IgD-negative memory B cell (primary cell): ENCODE data around the gene CMIP. TPM values are rescaled to one million over a fixed set of nuclear protein-coding genes. Genes with fewer than 3 reads are reported as not detected.
"Not testable (repeated sequence)": the region's sequence is repeated elsewhere in the genome, so short reads cannot be mapped to it uniquely, and the experiment has no call there.

ENCODE experiments used
- H3K27ac Mint-ChIP-seq, 3 donors: one replicate each; pipeline ENCODE4 v1.8.0; 2020 to 2022; ENCODE audit warnings: mild to moderate bottlenecking in 3 of 3, mixed read lengths in 3 of 3, moderate library complexity in 1 of 3
- H3K27me3 Mint-ChIP-seq: one replicate; pipeline ENCODE4 v1.8.0; 2021; ENCODE audit warnings: mixed read lengths
- H3K36me3 Mint-ChIP-seq: one replicate; pipeline ENCODE4 v1.8.0; 2020; ENCODE audit warnings: mild to moderate bottlenecking, mixed read lengths
- H3K4me1 Mint-ChIP-seq, 3 donors: one replicate each; pipeline ENCODE4 v1.8.0; 2020 to 2022; ENCODE audit warnings: mixed read lengths in 3 of 3, mild to moderate bottlenecking in 1 of 3
- H3K4me3 Mint-ChIP-seq, 4 donors: one replicate each; pipeline ENCODE4 v1.8.0; 2020 to 2022; ENCODE audit warnings: mild to moderate bottlenecking in 4 of 4, mixed read lengths in 4 of 4, moderate library complexity in 3 of 4
- H3K9me3 Mint-ChIP-seq, 3 donors: one replicate each; pipeline ENCODE4 v1.8.0; 2020 to 2021; ENCODE audit warnings: mixed read lengths in 3 of 3, mild to moderate bottlenecking in 1 of 3
- polyA plus RNA-seq: library from polyadenylated mRNA; unstranded; fragments of 300-500 nt; fragmentation: Illumina TruSeq; gene quantifications from one replicate; pipeline ENCODE4 v1.2.3, GENCODE V29; 2021

Gene CMIP
- polyA plus RNA-seq, 1 donor from 2014 or later = 1.4 TPM

- Mint-ChIP-seq H3K9me3 (peaks cover 0 to 3% (median 0%) of the 10 kb centered on the region in 3 donors), H3K27ac (no peak overlapping the region), H3K4me3 (peak overlapping the region in 1 of 4 donors; percentile 28), H3K36me3 (no peaks in the 10 kb centered on the region), H3K27me3 (no peaks in the 10 kb centered on the region), H3K4me1 (peaks cover 7 to 19% (median 11%) of the 10 kb centered on the region in 3 donors)
These were observed 122.5 kb downstream of the CMIP start for GRCh38 chr16:81567087-81567486.

DNA sequence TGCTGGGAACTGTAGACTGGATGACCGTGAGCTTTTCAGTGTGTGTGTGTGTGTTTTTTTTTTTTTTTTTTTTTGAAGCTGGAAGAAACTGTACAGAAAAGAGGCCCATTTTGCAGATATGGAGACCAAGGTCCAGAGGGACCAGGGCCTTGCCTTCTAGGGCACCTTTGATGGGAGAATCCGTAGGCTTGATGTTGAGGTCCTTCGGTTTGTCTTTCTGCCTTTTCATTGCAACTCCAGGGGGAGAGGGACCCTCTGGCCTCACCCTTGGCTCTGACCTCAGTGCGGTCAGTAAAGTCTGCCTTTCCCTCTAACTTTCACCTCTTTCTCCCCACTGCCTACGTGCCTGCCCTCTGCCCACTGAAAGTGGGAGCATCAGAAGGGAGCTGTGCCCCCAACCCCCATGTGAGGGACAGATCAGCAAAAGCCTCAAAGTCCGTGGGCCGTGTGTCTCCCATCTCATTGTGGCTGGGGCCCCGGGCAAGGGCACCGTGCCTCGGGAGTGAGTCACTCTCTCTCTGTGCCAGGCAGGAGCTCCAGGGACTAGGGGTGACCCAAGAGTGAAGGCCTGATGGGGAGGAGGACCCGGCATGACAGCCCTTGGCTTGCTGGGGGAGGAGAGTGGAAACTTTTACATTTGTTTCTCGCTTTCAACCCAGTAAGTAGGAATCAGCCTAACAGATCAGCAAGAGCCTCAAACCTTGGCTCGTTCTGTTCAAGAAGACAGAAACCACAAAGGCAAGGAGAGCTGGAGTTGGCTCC is 123.6 kb downstream of the CMIP start:
- peak overlapping the region in 1 of 3 donors; percentile 68 for H3K27ac Mint-ChIP-seq
- peak overlapping the region in 1 of 4 donors; percentile 88 for H3K4me3 Mint-ChIP-seq
- H3K4me1 Mint-ChIP-seq = peaks cover 8 to 19% (median 12%) of the 10 kb centered on the region in 3 donors
- peaks cover 0 to 3% (median 0%) of the 10 kb centered on the region in 3 donors for H3K9me3 Mint-ChIP-seq
- H3K27me3 Mint-ChIP-seq = no peaks in the 10 kb centered on the region
- H3K36me3 Mint-ChIP-seq = no peaks in the 10 kb centered on the region

- no peaks in the 10 kb centered on the region for H3K36me3 Mint-ChIP-seq
- H3K4me3 Mint-ChIP-seq = no peak overlapping the region
- H3K27me3 Mint-ChIP-seq = no peaks in the 10 kb centered on the region
- H3K27ac Mint-ChIP-seq = peak overlapping the region in 1 of 3 donors; percentile 40
- H3K4me1 Mint-ChIP-seq = peaks cover 5 to 19% (median 12%) of the 10 kb centered on the region in 3 donors
- H3K9me3 Mint-ChIP-seq = peaks cover 0 to 3% (median 0%) of the 10 kb centered on the region in 3 donors
These were observed 124.1 kb downstream of the CMIP start for GRCh38 chr16:81568749-81569087.

DNA sequence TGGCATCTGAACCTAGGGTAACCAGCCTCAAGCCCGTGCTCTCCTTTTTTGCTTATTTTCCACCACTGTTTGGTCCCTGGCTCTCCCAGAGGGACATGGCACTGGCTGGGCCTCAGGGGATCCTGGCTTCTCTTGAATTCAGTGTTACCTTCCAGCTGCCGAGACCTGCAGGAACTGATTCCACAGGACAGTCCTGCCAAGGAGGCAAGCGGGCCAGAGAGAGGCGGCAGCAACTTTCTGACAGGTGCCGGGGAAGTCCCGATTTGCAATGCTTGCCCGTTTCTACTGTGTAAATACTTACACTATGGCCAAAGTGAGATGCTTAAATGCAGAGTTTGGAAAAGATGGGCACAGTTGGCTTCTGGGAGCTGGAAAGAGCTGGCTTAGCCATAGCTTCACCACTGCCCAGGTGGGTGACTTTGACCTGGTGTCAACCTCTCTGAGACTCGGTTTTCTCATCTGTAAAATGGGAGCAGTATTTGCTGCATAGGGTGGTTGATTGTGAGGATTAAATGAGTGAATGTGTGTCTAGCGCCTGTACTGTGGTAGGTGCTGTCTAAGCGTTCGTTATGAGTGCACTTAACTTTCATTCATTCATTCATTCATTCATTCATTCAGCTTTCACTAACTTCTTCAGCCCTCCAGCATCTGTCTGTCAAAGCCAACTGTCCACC is 124.9 kb downstream of the CMIP start:
- Mint-ChIP-seq H3K27ac (peak overlapping the region in 2 of 3 donors; percentile 40 to 59), H3K9me3 (peaks cover 0 to 3% (median 0%) of the 10 kb centered on the region in 3 donors), H3K4me3 (no peak overlapping the region), H3K27me3 (no peaks in the 10 kb centered on the region), H3K4me1 (peaks cover 4 to 14% (median 10%) of the 10 kb centered on the region in 3 donors), H3K36me3 (no peaks in the 10 kb centered on the region)

DNA sequence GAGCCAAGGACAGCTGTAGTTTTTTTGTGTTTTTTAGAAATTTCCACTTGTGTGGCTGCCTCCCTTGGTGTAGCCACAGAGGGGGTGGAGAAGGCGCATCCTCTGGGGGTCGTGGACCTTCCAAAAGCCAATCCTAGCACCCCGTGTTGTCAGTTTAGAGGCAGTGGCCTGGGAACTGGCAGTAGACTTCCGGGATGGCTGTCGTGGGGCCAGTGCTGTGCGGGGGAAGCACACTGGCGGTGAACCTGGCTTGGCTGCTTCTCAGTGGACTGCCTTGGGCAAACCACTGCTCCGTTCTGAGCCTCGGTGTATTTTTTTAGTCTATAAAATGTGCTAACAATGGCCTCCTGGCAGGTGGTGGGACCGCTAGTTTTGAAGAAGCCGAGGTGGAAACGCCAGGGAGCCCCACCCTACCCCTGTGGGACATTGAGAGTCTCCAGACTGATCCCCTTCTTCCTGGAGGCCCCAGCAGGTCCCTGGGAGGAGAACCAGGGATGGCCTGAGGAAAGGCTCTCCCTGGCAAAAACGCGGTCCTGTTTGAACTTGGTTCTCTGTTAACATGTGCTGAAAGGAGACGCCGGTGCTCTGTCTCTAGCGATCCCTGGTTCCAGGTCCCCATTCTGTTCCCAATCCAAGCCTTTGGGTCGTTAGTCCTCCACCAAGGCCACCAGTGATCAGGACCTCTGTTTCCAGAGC is 125.7 kb downstream of the CMIP start:
- H3K27ac Mint-ChIP-seq = peak overlapping the region in 1 of 3 donors; percentile 73
- H3K27me3 Mint-ChIP-seq = no peaks in the 10 kb centered on the region
- H3K4me1 Mint-ChIP-seq = peaks cover 5 to 14% (median 10%) of the 10 kb centered on the region in 3 donors
- no peak overlapping the region for H3K4me3 Mint-ChIP-seq
- H3K9me3 Mint-ChIP-seq = peaks cover 0 to 3% (median 0%) of the 10 kb centered on the region in 3 donors
- peaks cover 4% of the 10 kb centered on the region for H3K36me3 Mint-ChIP-seq

- Mint-ChIP-seq H3K9me3 (peaks cover 0 to 3% (median 0%) of the 10 kb centered on the region in 3 donors), H3K27ac (peak overlapping the region in 1 of 3 donors; percentile 16), H3K4me1 (peaks cover 5 to 14% (median 10%) of the 10 kb centered on the region in 3 donors), H3K36me3 (peaks cover 4% of the 10 kb centered on the region), H3K4me3 (no peak overlapping the region), H3K27me3 (no peaks in the 10 kb centered on the region)
These were observed 126.6 kb downstream of the CMIP start for GRCh38 chr16:81571175-81571574.

- Mint-ChIP-seq H3K4me3 (peak overlapping the region in 1 of 4 donors; percentile 47), H3K27ac (no peak overlapping the region), H3K4me1 (peaks cover 5 to 10% (median 9%) of the 10 kb centered on the region in 3 donors), H3K36me3 (peaks cover 4% of the 10 kb centered on the region), H3K9me3 (no peaks in the 10 kb centered on the region), H3K27me3 (no peaks in the 10 kb centered on the region)
These were observed 127.2 kb downstream of the CMIP start for GRCh38 chr16:81571592-81572385.

GRCh38 chr16:81572386-81573144 is 128.0 kb downstream of the CMIP start:
- Mint-ChIP-seq H3K27ac (peak overlapping the region in 1 of 3 donors; percentile 16), H3K9me3 (no peaks in the 10 kb centered on the region), H3K27me3 (no peaks in the 10 kb centered on the region), H3K4me1 (peaks cover 4 to 9% (median 9%) of the 10 kb centered on the region in 3 donors), H3K4me3 (no peak overlapping the region), H3K36me3 (peaks cover 4% of the 10 kb centered on the region)

DNA sequence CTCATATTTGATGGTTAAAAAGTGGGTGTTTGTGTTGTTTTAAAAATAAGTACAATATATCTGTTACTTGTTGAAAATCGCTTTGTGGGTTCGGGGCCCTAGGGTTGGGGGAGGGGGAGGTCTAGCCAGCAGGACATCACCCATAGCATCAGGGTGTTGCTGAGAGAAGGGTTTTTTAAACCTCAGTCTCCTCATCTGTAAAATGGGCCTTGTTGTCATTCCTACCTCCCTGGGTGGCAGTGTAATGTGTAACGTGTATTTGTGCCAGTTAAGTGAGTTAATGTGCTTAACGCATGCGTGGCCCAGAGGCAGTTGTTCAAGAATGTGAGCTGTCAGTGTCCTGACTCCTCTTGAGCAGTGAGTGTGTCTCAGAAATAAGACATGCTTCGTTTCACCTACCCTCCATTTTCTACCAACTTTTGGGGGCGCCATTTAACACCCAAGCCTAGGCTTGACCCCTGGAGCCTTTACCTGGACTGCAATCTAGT is 129.0 kb downstream of the CMIP start:
- H3K27me3 Mint-ChIP-seq = no peaks in the 10 kb centered on the region
- H3K36me3 Mint-ChIP-seq = peaks cover 4% of the 10 kb centered on the region
- peaks cover 1 to 9% (median 7%) of the 10 kb centered on the region in 3 donors for H3K4me1 Mint-ChIP-seq
- H3K9me3 Mint-ChIP-seq = no peaks in the 10 kb centered on the region
- H3K27ac Mint-ChIP-seq = peak overlapping the region in 1 of 3 donors; percentile 20
- no peak overlapping the region for H3K4me3 Mint-ChIP-seq

DNA sequence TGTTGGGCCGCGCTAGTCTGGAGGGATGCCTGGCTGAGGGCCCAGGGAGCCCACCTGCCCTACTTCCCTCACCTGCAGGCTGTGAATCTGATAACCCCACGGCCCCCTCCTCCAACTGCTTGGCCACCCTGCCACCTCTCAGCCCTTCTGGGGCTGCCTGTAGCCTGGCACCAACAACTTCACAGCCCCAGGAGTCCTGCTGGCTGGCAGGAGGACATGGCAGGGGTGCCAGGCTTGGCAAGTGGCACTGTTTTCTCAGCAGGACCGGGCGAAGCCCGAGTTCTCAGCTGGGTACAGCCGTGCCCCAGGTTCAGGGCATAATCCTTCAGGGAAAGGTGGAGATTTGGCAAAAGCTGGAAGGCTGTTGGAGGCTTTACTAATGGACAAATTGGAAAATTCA is 129.6 kb downstream of the CMIP start:
- peak overlapping the region in 1 of 3 donors; percentile 20 for H3K27ac Mint-ChIP-seq

DNA sequence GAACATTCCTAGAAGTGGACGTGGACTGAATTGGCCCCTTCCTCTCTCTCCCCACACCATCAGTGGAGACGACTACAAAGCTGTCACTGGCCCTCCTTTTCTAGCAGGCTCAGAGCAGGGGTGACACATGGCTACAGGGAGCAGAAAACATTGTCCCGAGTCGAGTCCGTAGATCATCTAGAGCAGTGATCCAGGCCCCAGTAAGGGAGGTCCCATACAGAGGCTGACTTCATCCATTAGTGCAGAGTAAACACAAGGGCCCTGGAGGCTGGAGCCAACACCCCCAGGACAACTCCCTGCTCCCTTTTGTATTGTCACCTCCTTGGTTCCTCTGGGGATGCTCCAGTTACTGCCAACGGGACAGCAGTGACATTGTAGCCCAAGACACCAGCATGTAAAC is 130.7 kb downstream of the CMIP start:
- H3K9me3 Mint-ChIP-seq = no peaks in the 10 kb centered on the region
- H3K27ac Mint-ChIP-seq = peak overlapping the region in 1 of 3 donors; percentile 31
- H3K36me3 Mint-ChIP-seq = peaks cover 6% of the 10 kb centered on the region
- H3K4me1 Mint-ChIP-seq = peaks cover 0 to 5% (median 1%) of the 10 kb centered on the region in 3 donors
- H3K4me3 Mint-ChIP-seq = no peak overlapping the region
- H3K27me3 Mint-ChIP-seq = no peaks in the 10 kb centered on the region

More for the DNA sequence above, 129.6 kb downstream of the CMIP start:
- Mint-ChIP-seq H3K4me3 (no peak overlapping the region), H3K36me3 (peaks cover 4% of the 10 kb centered on the region), H3K4me1 (peaks cover 1 to 7% (median 4%) of the 10 kb centered on the region in 3 donors), H3K9me3 (no peaks in the 10 kb centered on the region), H3K27me3 (no peaks in the 10 kb centered on the region)

DNA sequence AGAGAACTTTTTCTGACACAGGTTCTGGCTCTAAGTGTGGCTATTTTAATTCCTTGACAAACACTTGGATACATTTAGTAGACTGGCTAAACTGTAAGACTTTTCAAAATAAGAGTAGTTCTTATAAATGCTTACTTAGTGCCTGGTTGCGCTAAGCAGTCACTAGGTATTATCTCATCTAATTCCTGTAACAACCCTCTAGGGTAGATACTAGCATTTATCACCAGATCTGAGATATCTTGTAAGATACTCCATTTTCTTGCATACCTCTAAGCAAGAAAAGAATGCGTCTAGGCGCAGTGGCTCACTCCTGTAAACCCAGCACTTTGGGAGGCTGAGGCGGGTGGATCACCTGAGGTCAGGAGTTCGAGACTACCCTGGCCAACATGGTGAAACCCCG is 131.2 kb downstream of the CMIP start:
- Mint-ChIP-seq H3K9me3 (no peaks in the 10 kb centered on the region), H3K4me1 (peaks cover 0 to 5% (median 3%) of the 10 kb centered on the region in 3 donors), H3K27me3 (no peaks in the 10 kb centered on the region), H3K36me3 (peaks cover 6% of the 10 kb centered on the region), H3K4me3 (no peak overlapping the region), H3K27ac (no peak overlapping the region)

DNA sequence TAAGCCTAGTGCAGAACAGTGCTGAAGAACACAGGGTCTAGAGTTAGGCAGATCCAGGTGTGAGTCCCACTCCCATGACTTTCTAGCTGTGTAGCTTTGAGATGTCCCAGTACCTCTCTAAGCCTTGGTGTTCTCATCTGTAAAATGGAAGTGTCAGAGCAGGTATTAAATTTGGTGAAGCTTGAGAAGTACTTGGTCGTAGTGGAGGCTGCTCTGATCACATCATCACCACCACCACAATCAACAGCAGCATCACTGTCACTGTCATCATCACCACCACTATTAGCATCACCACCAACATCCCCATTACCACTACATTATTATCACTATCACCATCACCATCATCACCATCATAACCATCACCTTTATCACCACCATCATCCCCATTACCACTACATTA is 132.1 kb downstream of the CMIP start:
- Mint-ChIP-seq H3K4me1 (peaks cover 0 to 6% (median 5%) of the 10 kb centered on the region in 3 donors), H3K36me3 (peaks cover 6% of the 10 kb centered on the region), H3K27ac (no peak overlapping the region), H3K4me3 (no peak overlapping the region), H3K27me3 (no peaks in the 10 kb centered on the region), H3K9me3 (no peaks in the 10 kb centered on the region)

- not testable (repeated sequence) for H3K9me3 Mint-ChIP-seq, H3K4me3 Mint-ChIP-seq, H3K27me3 Mint-ChIP-seq, H3K4me1 Mint-ChIP-seq, H3K27ac Mint-ChIP-seq, H3K36me3 Mint-ChIP-seq
These were observed 132.7 kb downstream of the CMIP start for GRCh38 chr16:81577272-81577671.
